GM19035 (cell line): Measurements from ENCODE around the gene CCDC50.

Source experiments
- ATAC-seq: cut with Tn5 transposase; IDR thresholded peaks from one replicate; pipeline ENCODE4 v1.9.1; 2021; ENCODE audit not compliant: unreplicated experiment

The CCDC50 gene

GRCh38 chr3:191316876-191317603 lies 12.2 kb upstream of the CCDC50 start:
- ATAC-seq = no peak

DNA sequence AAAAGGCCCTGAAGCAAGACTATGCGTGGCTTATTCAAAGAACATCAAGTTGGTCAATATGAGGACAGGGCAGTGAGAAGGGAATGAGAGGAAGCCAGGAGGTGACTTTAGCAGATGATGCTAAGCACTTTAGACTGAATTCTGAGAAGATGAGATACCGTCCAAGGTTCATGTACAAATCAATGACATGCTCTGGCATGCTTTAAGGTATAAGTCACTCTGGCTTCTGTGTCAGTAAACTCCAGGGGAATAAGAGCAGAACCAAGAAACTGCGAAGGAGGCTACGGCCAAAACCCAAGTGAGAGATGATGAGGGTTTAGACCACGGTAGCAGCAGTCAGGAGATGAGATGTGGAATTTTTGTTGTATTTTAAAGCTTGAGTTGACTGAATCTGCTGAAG lies 8.9 kb upstream of the CCDC50 start:
- ATAC-seq = no peak

DNA sequence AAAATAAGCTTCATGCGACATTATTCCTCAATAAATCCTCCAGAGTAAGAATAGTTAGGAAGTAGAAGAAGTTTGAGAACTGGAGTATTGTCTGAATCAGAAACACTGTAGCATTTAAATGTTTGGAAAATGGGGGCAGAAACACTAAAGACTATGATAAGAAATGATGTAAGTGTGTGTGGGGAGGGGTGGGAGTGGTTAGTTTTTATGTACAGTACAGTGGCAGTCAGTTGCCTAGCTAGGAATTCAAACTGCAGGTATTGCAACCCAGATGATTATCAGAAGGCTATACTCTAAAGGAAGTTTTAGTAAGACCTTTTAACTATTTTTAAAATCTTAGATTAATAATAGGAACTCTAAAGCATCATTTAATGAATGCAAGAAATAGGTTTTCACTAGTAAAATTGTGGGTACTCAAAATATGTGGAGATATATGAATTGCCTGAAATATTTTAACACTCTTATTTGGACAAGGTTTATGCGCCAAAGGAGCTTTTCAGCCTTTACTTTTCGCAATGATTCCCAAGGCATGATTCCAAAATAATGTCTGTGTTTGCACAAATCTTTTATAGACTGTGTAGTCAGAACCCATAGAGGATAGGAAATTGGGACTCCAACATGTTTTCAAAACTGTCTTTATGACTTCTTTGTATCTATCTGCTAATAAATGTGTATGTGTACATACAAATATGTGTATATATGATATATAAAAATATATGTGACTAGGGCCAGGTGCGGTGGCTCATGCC lies 8.0 kb upstream of the CCDC50 start:
- no peak for ATAC-seq

- ATAC-seq = no peak
These were observed 4.3 kb upstream of the CCDC50 start for GRCh38 chr3:191324936-191325335.

DNA sequence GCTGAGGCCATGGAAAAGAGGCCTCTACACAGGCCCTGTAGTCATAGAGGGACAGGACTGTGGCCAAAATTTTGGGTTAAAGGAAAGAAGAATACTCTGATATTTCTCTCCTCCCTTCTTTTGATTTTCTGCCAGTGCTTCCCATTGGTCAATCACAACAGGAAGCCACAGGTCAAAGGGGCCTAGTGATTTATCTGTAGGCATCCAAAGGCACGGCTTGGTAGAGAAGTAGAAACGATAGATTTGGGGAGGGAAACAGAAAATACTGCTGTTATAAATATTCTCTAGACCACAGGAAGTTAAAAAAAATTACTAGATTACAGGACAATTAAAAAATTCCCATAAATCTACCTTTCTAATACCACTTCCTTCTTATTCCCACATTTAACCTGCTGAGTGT lies 1.7 kb upstream of the CCDC50 start:
- ATAC-seq = no peak

DNA sequence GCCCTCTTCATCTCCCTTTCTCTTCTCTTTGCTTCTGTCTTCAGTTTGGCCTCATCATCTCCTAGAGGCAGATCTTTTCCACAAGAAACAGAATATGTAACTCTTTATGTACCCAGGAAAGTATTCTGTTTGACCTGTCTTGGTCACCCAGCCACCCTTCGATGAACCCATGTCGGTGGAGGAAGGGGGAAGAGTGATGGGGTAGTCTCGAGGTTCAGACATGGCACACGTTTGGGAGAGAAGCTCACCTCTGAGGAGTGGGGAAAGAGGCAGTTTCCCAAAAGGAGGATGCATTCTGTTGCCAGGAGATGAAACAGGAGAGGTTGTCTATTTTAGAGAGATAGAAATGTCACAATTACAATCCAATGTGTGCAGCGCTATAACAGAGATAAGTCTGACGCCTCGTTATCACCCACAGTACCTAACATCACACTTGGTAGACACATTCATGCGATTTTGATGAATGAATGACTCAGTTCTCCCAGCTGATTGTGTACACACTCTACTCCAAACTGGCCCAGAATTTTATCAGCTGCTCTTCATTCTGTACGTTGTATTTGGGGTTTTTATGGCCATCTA lies 722 bp upstream of the CCDC50 start:
- no peak for ATAC-seq

GRCh38 chr3:191329654-191330529 lies 698 bp downstream of the CCDC50 start, which contains the start of gene UTS2B:
Gene UTS2B, minus strand, starts transcription at chr3:191330526. Its CDS starts 48,337 bp downstream, at chr3:191282189.
- peak; percentile 29 for ATAC-seq

DNA sequence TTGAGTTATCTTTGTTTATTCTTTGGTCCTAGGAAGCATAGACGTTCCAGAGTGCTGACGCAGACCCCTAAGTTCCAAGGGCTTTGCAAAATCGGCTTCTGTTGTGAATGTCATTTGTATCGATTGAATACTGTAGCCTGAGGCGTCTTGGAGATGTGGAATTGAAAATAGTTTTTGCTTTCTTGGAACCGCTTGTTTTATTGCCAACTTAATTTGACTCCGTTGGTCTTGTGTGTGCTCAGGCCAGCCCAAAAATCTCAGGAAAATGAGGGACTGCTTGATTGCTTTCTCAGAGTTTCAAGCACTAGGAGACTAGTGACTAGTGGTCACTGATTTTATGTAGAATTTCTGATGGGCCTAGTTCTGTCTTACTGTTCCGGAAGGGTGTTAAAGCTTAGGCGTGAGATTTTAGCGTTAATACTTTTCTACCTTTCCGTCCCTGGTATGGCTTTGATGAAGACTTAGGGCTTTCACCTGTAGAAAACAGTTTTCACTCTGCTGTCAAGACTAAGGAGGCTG lies 1.4 kb downstream of the CCDC50 start:
- no peak for ATAC-seq

DNA sequence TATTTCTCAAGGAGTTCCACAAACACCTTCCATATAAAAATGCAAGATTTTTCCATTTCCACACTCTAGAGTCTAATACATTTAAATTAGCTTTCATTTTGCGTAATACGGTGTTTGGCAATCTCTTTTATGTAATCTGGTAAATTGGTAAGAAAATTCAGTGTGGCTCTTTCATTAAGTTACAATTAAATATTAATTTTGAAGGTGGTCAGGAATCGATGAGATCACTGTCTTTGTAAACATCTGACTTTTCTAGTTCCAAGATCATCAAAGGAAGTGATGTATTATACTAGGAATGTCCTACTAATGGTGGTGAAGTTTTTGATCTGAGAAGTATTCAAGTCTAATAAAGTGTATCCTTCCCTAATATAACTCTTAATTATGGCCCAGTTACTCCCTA lies 2.2 kb downstream of the CCDC50 start:
- ATAC-seq = no peak

DNA sequence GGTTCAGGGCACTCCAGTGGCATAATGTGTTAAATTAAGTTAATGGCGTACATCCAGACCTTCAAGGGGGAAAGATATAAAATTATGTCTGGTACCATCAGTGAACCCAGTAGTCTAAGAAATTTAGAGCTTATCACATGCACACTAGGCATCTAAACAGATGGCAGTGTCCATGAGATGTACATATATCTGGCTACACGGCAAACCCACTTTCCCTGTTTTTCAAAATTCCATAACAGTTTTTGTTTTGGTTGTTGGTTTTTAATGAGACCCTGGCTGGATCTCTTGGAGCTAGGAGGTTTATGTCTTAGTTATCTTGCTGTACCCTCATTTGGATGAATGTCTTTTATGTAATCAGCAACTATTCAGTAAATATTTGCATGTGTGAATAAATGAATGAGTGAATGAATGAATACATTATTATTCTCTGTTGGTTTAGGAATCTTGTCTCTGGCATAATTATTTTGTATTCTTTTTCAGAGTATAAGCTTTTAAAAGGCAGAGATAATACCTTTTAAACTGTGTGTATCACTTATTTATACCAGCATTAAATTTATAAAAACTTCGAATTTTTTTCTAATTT lies 4.2 kb downstream of the CCDC50 start:
- no peak for ATAC-seq

DNA sequence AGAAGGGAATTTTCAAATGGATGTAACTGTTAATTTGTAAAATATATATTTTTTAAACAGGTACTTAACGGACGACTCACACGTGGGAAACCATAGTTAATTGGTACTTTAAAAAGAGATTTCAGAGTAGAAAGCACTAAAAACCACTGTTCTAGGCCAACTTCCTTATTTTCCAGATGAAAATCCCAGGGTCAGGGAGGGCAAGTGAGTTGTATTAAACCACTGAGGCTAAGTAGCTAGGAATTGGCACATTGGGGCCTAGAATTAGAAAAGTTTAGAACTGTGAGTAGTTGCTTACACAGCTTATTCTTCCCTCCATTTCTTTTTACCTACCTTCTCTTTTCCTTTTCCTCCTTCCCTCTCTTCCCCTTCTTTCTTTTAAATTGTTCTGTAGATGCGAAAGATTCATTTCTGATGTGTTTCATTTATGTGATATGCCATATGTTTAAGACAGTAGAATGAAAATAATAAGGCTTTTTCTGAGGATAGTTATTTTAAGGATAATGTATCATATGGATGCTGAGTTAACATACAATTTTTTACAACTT lies 5.2 kb downstream of the CCDC50 start:
- ATAC-seq = no peak

DNA sequence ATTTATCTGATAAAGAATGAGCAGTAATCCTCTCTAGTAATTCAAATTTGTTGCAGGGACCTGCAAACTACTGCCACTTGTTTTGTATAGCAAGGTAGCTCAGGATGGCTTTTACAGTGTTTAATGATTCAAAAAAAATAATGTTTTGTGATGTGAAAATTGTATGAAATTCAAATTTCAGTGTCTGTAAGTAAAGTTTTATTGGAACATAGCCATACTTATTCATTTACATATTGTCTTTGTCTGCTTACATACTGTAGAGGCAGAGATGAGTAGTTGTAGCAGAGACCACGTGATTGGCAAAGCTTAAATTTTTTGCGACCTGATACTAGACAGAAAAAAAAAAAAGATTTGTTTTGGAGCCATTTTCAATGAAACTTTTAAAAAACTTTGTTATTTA lies 7.6 kb downstream of the CCDC50 start:
- peak; percentile 46 for ATAC-seq

- ATAC-seq = no peak
These were observed 8.9 kb downstream of the CCDC50 start for GRCh38 chr3:191338177-191338488.

- no peak for ATAC-seq
These were observed 10.2 kb downstream of the CCDC50 start for GRCh38 chr3:191339316-191339917.

DNA sequence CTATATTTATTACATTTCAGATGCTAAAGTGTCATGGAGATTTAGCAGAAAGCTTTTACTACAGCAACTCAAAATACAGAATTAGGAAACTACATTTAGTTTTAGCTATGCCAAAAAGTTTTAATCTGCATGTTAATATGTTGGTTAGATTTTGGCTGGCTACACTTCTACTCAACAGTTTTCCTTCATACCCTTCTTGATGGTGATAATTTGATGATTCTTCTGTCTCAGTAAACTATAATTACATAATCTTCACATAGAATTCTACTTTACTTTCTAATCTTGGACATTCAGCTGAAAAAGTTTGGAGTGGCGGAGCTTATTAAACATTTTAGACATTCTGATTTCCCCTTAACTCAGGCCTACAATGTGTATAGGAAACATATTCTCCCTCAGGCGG lies 11.2 kb downstream of the CCDC50 start:
- no peak for ATAC-seq

GRCh38 chr3:191340966-191341365 lies 11.8 kb downstream of the CCDC50 start:
- ATAC-seq = no peak

DNA sequence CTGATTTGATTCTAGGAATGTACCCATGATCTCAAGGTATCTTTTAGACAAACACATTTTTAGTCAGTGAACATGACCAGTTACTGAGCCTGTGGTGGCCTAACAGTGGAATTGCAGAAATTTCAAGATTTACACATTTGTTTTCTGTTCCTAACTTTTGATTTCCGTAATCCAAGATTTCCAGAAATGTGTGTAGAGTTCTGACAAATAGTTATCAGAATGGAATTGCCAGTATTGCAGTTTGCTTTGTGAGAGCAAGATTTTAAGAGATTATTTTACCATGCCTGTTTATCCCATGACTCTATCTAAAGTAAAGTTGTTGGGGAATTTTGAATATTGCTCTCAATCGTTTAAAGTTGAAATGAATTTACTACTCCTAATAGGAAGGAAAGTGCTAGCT lies 12.8 kb downstream of the CCDC50 start:
- no peak for ATAC-seq

- ATAC-seq = no peak
These were observed 13.2 kb downstream of the CCDC50 start for GRCh38 chr3:191342411-191342810.

DNA sequence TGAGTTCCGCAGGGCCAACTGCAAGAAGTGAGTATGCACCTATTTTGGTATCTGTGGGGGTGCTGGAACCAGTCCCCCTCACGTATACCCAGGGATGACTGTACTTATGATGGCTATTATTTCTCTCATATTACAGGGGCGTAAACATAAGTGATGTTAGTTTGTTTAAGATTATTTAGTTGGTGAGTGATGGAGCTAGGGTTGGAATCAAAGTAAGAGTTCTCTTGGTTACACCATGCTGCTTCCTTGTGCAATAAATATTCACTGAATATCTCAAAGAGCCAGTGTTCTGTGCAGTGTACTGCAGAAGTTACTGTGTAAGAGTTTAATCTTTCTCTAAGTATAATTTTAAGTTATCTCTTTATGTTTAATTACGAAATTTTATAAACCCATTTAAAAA lies 13.9 kb downstream of the CCDC50 start:
- ATAC-seq = no peak

DNA sequence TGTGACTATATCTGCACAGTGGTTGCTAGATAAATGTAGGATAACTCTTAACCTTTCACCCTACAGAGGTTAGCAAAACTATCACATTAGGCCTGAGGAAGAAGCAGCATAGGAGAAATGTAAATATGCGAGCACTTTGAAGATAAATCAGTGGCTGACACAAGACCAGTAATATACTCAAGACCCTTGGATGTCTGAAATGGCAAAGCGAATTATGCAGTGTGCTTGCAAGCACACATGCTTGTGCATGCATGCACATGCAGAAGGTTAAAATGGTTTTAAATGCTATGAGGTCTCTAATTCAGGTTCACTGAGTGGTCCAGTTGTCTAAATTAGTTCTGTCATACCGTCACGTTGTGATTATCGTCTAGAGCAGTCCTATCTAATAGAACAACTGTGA lies 14.7 kb downstream of the CCDC50 start:
- ATAC-seq = no peak
